NCI-H2081 (cell line): ENCODE measurements around the gene ZBTB48.
"Not testable (repeated sequence)": the region's sequence is repeated elsewhere in the genome, so short reads cannot be mapped to it uniquely, and the experiment has no call there.

Experiments used
- DNase-seq, 2 experiments: peaks; one replicate each; lab custom pipeline; 2025; lab: John Stamatoyannopoulos, UW

ZBTB48 gene

GRCh38 chr1:6579374-6580118, at the start of gene ZBTB48:
Gene ZBTB48 (plus strand): TSS chr1:6579994. CDS start chr1:6580610, 616 bp downstream.
- peak; percentile 99 for DNase-seq

- no peak for DNase-seq
Observed at GRCh38 chr1:6530504-6531160, 49.2 kb upstream of the ZBTB48 start.

- no peak for DNase-seq
Observed at GRCh38 chr1:6531996-6532395, 47.8 kb upstream of the ZBTB48 start.

GRCh38 chr1:6534248-6534822, 45.5 kb upstream of the ZBTB48 start:
- no peak for DNase-seq

- no peak for DNase-seq
Observed at GRCh38 chr1:6535214-6535613, 44.6 kb upstream of the ZBTB48 start.

- DNase-seq: no peak
Observed at GRCh38 chr1:6536291-6536690, 43.5 kb upstream of the ZBTB48 start.

GRCh38 chr1:6538956-6539355, 40.8 kb upstream of the ZBTB48 start:
- no peak for DNase-seq

- no peak for DNase-seq
Observed at GRCh38 chr1:6544831-6545230, 35.0 kb upstream of the ZBTB48 start.

- DNase-seq: no peak
Observed at GRCh38 chr1:6545276-6546112, 34.3 kb upstream of the ZBTB48 start.

GRCh38 chr1:6546326-6546725, 33.5 kb upstream of the ZBTB48 start:
- DNase-seq: no peak

- no peak for DNase-seq
Observed at GRCh38 chr1:6547301-6547700, 32.5 kb upstream of the ZBTB48 start.

- DNase-seq: peak; percentile 91 to 93
Observed at GRCh38 chr1:6554031-6554906, 25.5 kb upstream of the ZBTB48 start, which contains the start of gene NOL9. Gene NOL9 (minus strand): TSS chr1:6554513. CDS start chr1:6554502, 11 bp downstream.

GRCh38 chr1:6554907-6555778, 24.7 kb upstream of the ZBTB48 start, which contains the start of gene TAS1R1:
Gene TAS1R1 (plus strand): TSS chr1:6555307. CDS start chr1:6555374, 67 bp downstream.
- DNase-seq: no peak

- DNase-seq: no peak
Observed at GRCh38 chr1:6557597-6557996, 22.2 kb upstream of the ZBTB48 start.

- not testable (repeated sequence) for DNase-seq
Observed at GRCh38 chr1:6559161-6559560, 20.6 kb upstream of the ZBTB48 start.

- no peak for DNase-seq
Observed at GRCh38 chr1:6560267-6560666, 19.5 kb upstream of the ZBTB48 start.

- DNase-seq: no peak
Observed at GRCh38 chr1:6569033-6569432, 10.8 kb upstream of the ZBTB48 start.

GRCh38 chr1:6570100-6570499, 9.7 kb upstream of the ZBTB48 start:
- no peak for DNase-seq

- no peak for DNase-seq
Observed at GRCh38 chr1:6570987-6571386, 8.8 kb upstream of the ZBTB48 start.
